HG03108 (cell line): ENCODE measurements around the gene SYNCRIP.
A peak's percentile ranks its signal among the peaks of the same experiment; 100 is the strongest.
"Not testable (repeated sequence)": the region's sequence is repeated elsewhere in the genome, so short reads cannot be mapped to it uniquely, and the experiment has no call there.

Experiments
- ATAC-seq: cut with Tn5 transposase; IDR thresholded peaks from one replicate; pipeline ENCODE4 v1.9.1; 2021; ENCODE audit warnings: moderate library complexity; ENCODE audit not compliant: unreplicated experiment

SYNCRIP gene

GRCh38 chr6:85642774-85643536, at the start of gene SYNCRIP:
SYNCRIP (minus strand) TSS chr6:85642886; CDS start chr6:85641439, 1,447 bp downstream.
- peak; percentile 67 for ATAC-seq

- ATAC-seq = no peak
These were observed 48.8 kb upstream of the SYNCRIP start for GRCh38 chr6:85691478-85691877.

GRCh38 chr6:85690071-85690470, 47.4 kb upstream of the SYNCRIP start:
- no peak for ATAC-seq

GRCh38 chr6:85685713-85686112, 43.0 kb upstream of the SYNCRIP start:
- ATAC-seq = peak; percentile 88

GRCh38 chr6:85684809-85685171, 42.1 kb upstream of the SYNCRIP start:
- no peak for ATAC-seq

GRCh38 chr6:85684133-85684808, 41.6 kb upstream of the SYNCRIP start:
- ATAC-seq = no peak

GRCh38 chr6:85681899-85682298, 39.2 kb upstream of the SYNCRIP start:
- ATAC-seq = not testable (repeated sequence)

GRCh38 chr6:85680388-85680787, 37.7 kb upstream of the SYNCRIP start:
- ATAC-seq = no peak

- ATAC-seq = no peak
These were observed 36.9 kb upstream of the SYNCRIP start for GRCh38 chr6:85679445-85680123.

- ATAC-seq = peak; percentile 83
These were observed 36.1 kb upstream of the SYNCRIP start for GRCh38 chr6:85678602-85679444.

- no peak for ATAC-seq
These were observed 35.4 kb upstream of the SYNCRIP start for GRCh38 chr6:85678026-85678601.

GRCh38 chr6:85677234-85677956, 34.7 kb upstream of the SYNCRIP start:
- no peak for ATAC-seq

GRCh38 chr6:85676086-85676729, 33.5 kb upstream of the SYNCRIP start:
- ATAC-seq = no peak

GRCh38 chr6:85675030-85675819, 32.5 kb upstream of the SYNCRIP start:
- no peak for ATAC-seq

GRCh38 chr6:85674604-85675003, 31.9 kb upstream of the SYNCRIP start:
- ATAC-seq = no peak

- ATAC-seq = no peak
These were observed 30.8 kb upstream of the SYNCRIP start for GRCh38 chr6:85673198-85674139.

- no peak for ATAC-seq
These were observed 29.9 kb upstream of the SYNCRIP start for GRCh38 chr6:85672623-85673022.

GRCh38 chr6:85672050-85672449, 29.4 kb upstream of the SYNCRIP start:
- ATAC-seq = no peak
